GM12878 (cell line): ENCODE data around the gene AP2S1. TPM values are rescaled to one million over a fixed set of nuclear protein-coding genes. Genes with fewer than 3 reads are reported as not detected.

Source experiments
- ATAC-seq: fragments of 200-7000 bp; cut with Tn5 transposase; 3 replicates; pipeline ENCODE4 v1.9.1; 2020; ENCODE audit warnings: mild to moderate bottlenecking, moderate library complexity
- BruUV-seq: library from RNA; stranded (reverse); fragments of 400-500 nt; replicated peaks from 2 replicates; lab custom pipeline; 2021; lab: Mats Ljungman, UMichigan
- CTCF ChIA-PET: fragments of 300-600 bp; sonication (Branson Sonifier 250); formaldehyde crosslinking; extraction: SDS; loops from one replicate; lab custom pipeline; 2021; ENCODE audit warnings: inconsistent platforms; lab: Yijun Ruan, JAX
- POLR2A ChIA-PET: fragments of 350-600 bp; formaldehyde crosslinking; extraction: SDS; loops from one replicate; lab custom pipeline; 2021; ENCODE audit warnings: inconsistent platforms; lab: Charles Lee
- RAD21 ChIA-PET: fragments of 300-600 bp; sonication (Branson Sonifier 250); formaldehyde crosslinking; loops from one replicate; lab custom pipeline; 2023; ENCODE audit warnings: antibody characterized with exemption; ENCODE audit not compliant: unreplicated experiment; lab: Charles Lee
- SMC1A ChIA-PET: fragments of 300-600 bp; sonication (Branson Sonifier 250); formaldehyde crosslinking; loops from one replicate; lab custom pipeline; 2023; ENCODE audit not compliant: unreplicated experiment, uncharacterized antibody; lab: Charles Lee
- DNase-seq: peaks from one replicate; pipeline ENCODE4 v3.0.0-alpha.2; 2011; ENCODE audit warnings: low read depth, low spot score
- FAIRE-seq: peaks from 3 replicates; lab custom pipeline; 2011; peaks lifted over from hg19 to GRCh38; lab: Jason Lieb, UNC
- H2AFZ ChIP-seq: 2 replicates; pipeline ENCODE4 v1.6.0; 2011; ENCODE audit warnings: low read depth, low read length, control low read depth; ENCODE audit not compliant: control insufficient read depth
- H3K27ac ChIP-seq: 2 replicates; pipeline ENCODE4 v1.5.1; 2011; ENCODE audit warnings: control low read depth; ENCODE audit not compliant: control insufficient read depth, insufficient read depth
- H3K27me3 ChIP-seq, 2 experiments: replicated peaks in 1 of 2; 2 replicates each; pipeline versions ENCODE4 v1.6.0 to v1.6.1; 2011; ENCODE audit warnings: low read length in 1 of 2; ENCODE audit not compliant: control insufficient read depth in 2 of 2, insufficient read depth in 2 of 2
- H3K36me3 ChIP-seq, 2 experiments: 2 replicates each; pipeline ENCODE4 v1.5.1; 2011; ENCODE audit warnings: low read length in 1 of 2; ENCODE audit not compliant: control insufficient read depth in 2 of 2, insufficient read depth in 2 of 2
- H3K4me1 ChIP-seq: 2 replicates; pipeline ENCODE4 v1.6.1; 2011; ENCODE audit warnings: mild to moderate bottlenecking, low read length, moderate library complexity, mixed read lengths; ENCODE audit not compliant: control insufficient read depth, insufficient read depth
- H3K4me2 ChIP-seq: 2 replicates; pipeline ENCODE4 v1.6.0; 2011; ENCODE audit warnings: control low read depth; ENCODE audit not compliant: control insufficient read depth, insufficient read depth
- H3K4me3 ChIP-seq: fragments of 200-600 bp; sonication (generic); 2 replicates; pipeline ENCODE4 v1.5.1; 2016
- H3K79me2 ChIP-seq: 2 replicates; pipeline ENCODE4 v1.6.0; 2011; ENCODE audit warnings: low read length; ENCODE audit not compliant: control insufficient read depth, insufficient read depth
- H3K9ac ChIP-seq: 2 replicates; pipeline ENCODE4 v1.8.0; 2011; ENCODE audit warnings: low read length, control low read depth, mixed read lengths; ENCODE audit not compliant: control insufficient read depth, insufficient read depth
- H3K9me3 ChIP-seq: replicated peaks from 3 replicates; pipeline ENCODE4 v1.5.1; 2011; ENCODE audit warnings: mild to moderate bottlenecking, low read length; ENCODE audit not compliant: control insufficient read depth, insufficient read depth
- H4K20me1 ChIP-seq: 2 replicates; pipeline ENCODE4 v1.6.0; 2011; ENCODE audit not compliant: control insufficient read depth, insufficient read depth
- CEBPB ChIP-seq, 2 experiments: fragments of 150-350 bp in 1 of 2; IDR thresholded peaks; 2 replicates each; pipeline ENCODE4 v1.6.1; 2012 to 2014; ENCODE audit warnings: low read depth in 2 of 2, low read length in 2 of 2, borderline replicate concordance in 1 of 2, inconsistent platforms in 1 of 2
- CHD2 ChIP-seq: IDR thresholded peaks from 2 replicates; pipeline ENCODE4 v1.6.1; 2011; ENCODE audit warnings: low read depth, low read length, improper control_type of control experiment, borderline replicate concordance
- EED ChIP-seq: sonication (generic); IDR thresholded peaks from 2 replicates; pipeline ENCODE4 v1.6.1; 2016; ENCODE audit warnings: antibody characterized with exemption, low read depth
- FOXM1 ChIP-seq: IDR thresholded peaks from 2 replicates; pipeline ENCODE4 v1.6.1; 2012; ENCODE audit warnings: low read depth, mild to moderate bottlenecking, inconsistent platforms, low read length, moderate library complexity
- IKZF1 ChIP-seq: fragments of 450-650 bp; conservative IDR thresholded peaks from 2 replicates; pipeline ENCODE4 v1.6.1; 2017; ENCODE audit warnings: antibody characterized with exemption, mild to moderate bottlenecking
- IKZF2 ChIP-seq, 2 experiments: fragments of 450-650 bp; IDR thresholded peaks; 2 replicates each; pipeline ENCODE4 v1.6.1; 2017; ENCODE audit warnings: mild to moderate bottlenecking in 2 of 2, moderate library complexity in 2 of 2
- KLF5 ChIP-seq: fragments of 450-650 bp; IDR thresholded peaks from 2 replicates; pipeline ENCODE4 v1.6.1; 2014; ENCODE audit warnings: mild to moderate bottlenecking; ENCODE audit not compliant: partially characterized antibody
- MEF2B ChIP-seq: fragments of 450-650 bp; IDR thresholded peaks from 2 replicates; pipeline ENCODE4 v1.6.1; 2018; ENCODE audit warnings: mild to moderate bottlenecking, moderate library complexity; ENCODE audit not compliant: partially characterized antibody, poor library complexity, severe bottlenecking
- NR2C1 ChIP-seq: fragments of 450-650 bp; IDR thresholded peaks from 2 replicates; pipeline ENCODE4 v1.6.1; 2017; ENCODE audit warnings: antibody characterized with exemption, mild to moderate bottlenecking, moderate library complexity
- NR2C2 ChIP-seq: IDR thresholded peaks from 2 replicates; pipeline ENCODE4 v1.6.1; 2011; ENCODE audit warnings: borderline replicate concordance, low read depth; ENCODE audit not compliant: control insufficient read depth, insufficient read length
- PAX5 ChIP-seq: IDR thresholded peaks from 2 replicates; pipeline ENCODE4 v1.6.1; 2011; ENCODE audit warnings: low read depth, low read length, borderline replicate concordance
- PML ChIP-seq: IDR thresholded peaks from 2 replicates; pipeline ENCODE4 v1.6.1; 2012; ENCODE audit warnings: low read length, inconsistent platforms
- SP1 ChIP-seq: IDR thresholded peaks from one replicate; pipeline ENCODE4 v1.6.1; 2011; ENCODE audit warnings: low read depth, low read length
- SREBF1 ChIP-seq: IDR thresholded peaks from 2 replicates; pipeline ENCODE4 v1.6.1; 2012; ENCODE audit warnings: mild to moderate bottlenecking, low read length
- ZNF384 ChIP-seq: IDR thresholded peaks from 2 replicates; pipeline ENCODE4 v1.6.1; 2012; ENCODE audit warnings: low read depth, mild to moderate bottlenecking, low read length, improper control_type of control experiment, borderline replicate concordance
- WGBS: methylation state at CpG from one replicate; pipeline ENCODE4 v1.1.6; 2016; ENCODE audit warnings: low lambda C conversion rate; ENCODE audit not compliant: insufficient replicate concordance, insufficient coverage; ENCODE audit errors: missing lambda C conversion rate; 5-methylcytosine and 5-hydroxymethylcytosine counted together
- in situ Hi-C: fragments of 300-500 bp; cut with MboI; formaldehyde crosslinking; loops from 9 replicates; pipeline ENCODE4 v1.14.3; 2018; ENCODE audit warnings: mixed read lengths
- intact Hi-C: fragments of 100-400 bp; cut with micrococcal nuclease; formaldehyde crosslinking; loops from one replicate; pipeline ENCODE4 v1.14.2; 2022; ENCODE audit not compliant: unreplicated experiment
- polyA plus RNA-seq, 11 experiments: library from polyadenylated mRNA; depleted of rRNA in 4 of 11; unstranded in 6 of 11; stranded (reverse) in 5 of 11; fragments of >200 nt; fragmentation: Nextera tagmentation in 4 of 11; fragmentation: Illumina TruSeq in 1 of 11; extraction: Ambion mirVana in 4 of 11; extraction: Trizol in 1 of 11; gene quantifications; 1 replicate in 1 of 11; 2 replicates in 10 of 11; pipeline versions ENCODE4 v1.2.1 to v1.2.3, GENCODE V29; 2011 to 2016; ENCODE audit warnings: inconsistent platforms in 2 of 11, missing spikeins in 2 of 11, low read depth in 1 of 11
- total RNA-seq, 4 experiments: library from RNA; depleted of rRNA in 3 of 4; stranded (reverse); fragments of >200 nt in 3 of 4; fragmentation: Illumina TruSeq in 1 of 4; extraction: Trizol in 1 of 4; gene quantifications; 2 replicates each; pipeline versions ENCODE4 v1.2.1 to v1.2.3, GENCODE V29; 2013 to 2021

Gene AP2S1
- total and polyA plus RNA-seq, 10 of the 15 experiments (the other 5 are each of a cell fraction or from before 2014, with no cell fraction given), result 10.8 to 239 (median 104) TPM

- Histone ChIP-seq H3K79me2 (peaks cover 24% of the 10 kb centered on the region), H3K27ac (peak overlapping the region; percentile 24; the same call in 1 of the 2 replicates), H3K36me3 (no peaks in the 10 kb centered on the region), H3K27me3 (no peaks in the 10 kb centered on the region), H3K9me3 (no peaks in the 10 kb centered on the region), H3K4me2 (peak overlapping the region; percentile 85), H4K20me1 (no peaks in the 10 kb centered on the region; the same call in 1 of the 2 replicates), H3K4me1 (peaks cover 15% of the 10 kb centered on the region), H2AFZ (0 out of 2 replicates have a peak overlapping the region, but pooled peaks have one; percentile 2), H3K4me3 (peak overlapping the region; percentile 46; the same call in 1 of the 2 replicates), H3K9ac (no peak overlapping the region)
- no TSS peak for BruUV-seq
- intact Hi-C loops, result no loop called here
- ATAC-seq, result peak; percentile 73
- ChIA-PET RAD21 (interaction anchor here (0.7 to 1.8 kb wide), 2 partner anchors 29 to 36 kb away, joined by 3 to 6 read pairs; no protein-coding TSS in a partner anchor), POLR2A (interaction anchor here (0.6 to 0.7 kb wide), 3 partner anchors 16 to 1438 kb away, joined by 3 read pairs; no protein-coding TSS in a partner anchor), SMC1A (interaction anchor here (0.6 to 2.0 kb wide), 7 partner anchors 9 to 231 kb away, joined by 3 to 6 read pairs (median 3); no protein-coding TSS in a partner anchor), CTCF (interaction anchor here (0.6 to 0.8 kb wide), 2 partner anchors 27 to 138 kb away, joined by 3 read pairs; no protein-coding TSS in a partner anchor)
- peak; percentile 48 for DNase-seq
- TF ChIP-seq PAX5 (peak; percentile 91), SP1 (no peak), EED (0 out of 2 replicates have a peak, but pooled peaks have one; percentile 44), MEF2B (peak; percentile 64), CEBPB (IDR thresholded peaks at IDR 0.05; ENCODE audit: borderline replicate concordance in 1 of 2, low read depth in 2 of 2, low read length in 2 of 2) (no peak), KLF5 (no peak), ZNF384 (peak; percentile 46; the same call in 1 of the 2 replicates), IKZF2 (IDR thresholded peaks at IDR 0.05) (0 out of 4 replicates have a peak, but pooled peaks of 1 of the 2 experiments have one; percentile 17), PML (no peak), IKZF1 (peak; percentile 28; the same call in 1 of the 2 replicates), FOXM1 (0 out of 2 replicates have a peak, but pooled peaks have one; percentile 33), NR2C2 (no peak), CHD2 (no peak), SREBF1 (no peak), NR2C1 (no peak)
- FAIRE-seq, result no peak
- in situ Hi-C loops, result no loop called here
- 33% methylated on average over 9 of the region's 11 CpGs for WGBS
These were observed 41.9 kb upstream of the AP2S1 start for GRCh38 chr19:46892252-46893179.
